Transverse colon (tissue), 4 donors: ENCODE data around the gene NDRG3. TPM values are rescaled to one million over a fixed set of nuclear protein-coding genes. Genes with fewer than 3 reads are reported as not detected.
A peak's percentile ranks its signal among the peaks of the same experiment; 100 is the strongest.

Source experiments
- DNase-seq: peaks from one replicate; pipeline ENCODE4 v3.0.0-alpha.2; 2019
- H3K27ac ChIP-seq, 4 donors: fragments of 200-600 bp; sonication (generic); 2 replicates each; pipeline ENCODE4 v1.5.1; 2016 to 2018; ENCODE audit warnings: inconsistent platforms in 4 of 4
- H3K27me3 ChIP-seq: fragments of 200-600 bp; sonication (generic); 2 replicates; pipeline ENCODE4 v1.5.1; 2017; ENCODE audit warnings: inconsistent platforms
- H3K36me3 ChIP-seq, 4 donors: fragments of 200-600 bp; sonication (generic); 2 replicates each; pipeline ENCODE4 v1.5.1; 2017 to 2019; ENCODE audit warnings: inconsistent platforms in 4 of 4
- H3K4me1 ChIP-seq, 4 donors: fragments of 200-600 bp; sonication (generic); 2 replicates each; pipeline ENCODE4 v1.5.1; 2017 to 2020; ENCODE audit warnings: inconsistent platforms in 4 of 4
- H3K4me3 ChIP-seq, 4 donors: fragments of 200-600 bp; sonication (generic); 1 replicate in 1 of 4; 2 replicates in 3 of 4; pipeline versions ENCODE4 v1.5.1 to v1.6.1; 2017 to 2019; ENCODE audit warnings: inconsistent platforms in 4 of 4
- H3K9me3 ChIP-seq, 2 donors: fragments of 200-600 bp; sonication (generic); 2 replicates each; pipeline ENCODE4 v1.5.1; 2017 to 2019; ENCODE audit warnings: inconsistent platforms in 2 of 2
- CTCF ChIP-seq, 5 experiments: fragments of 200-600 bp in 3 of 5; fragments of 450-650 bp in 2 of 5; sonication (generic) in 3 of 5; IDR thresholded peaks; 1 replicate in 2 of 5; 2 replicates in 3 of 5; pipeline ENCODE4 v1.5.1; 2016 to 2017; ENCODE audit warnings: antibody characterized with exemption in 5 of 5, inconsistent platforms in 3 of 5, mild to moderate bottlenecking in 2 of 5, moderate library complexity in 1 of 5
- EP300 ChIP-seq: sonication (generic); formaldehyde crosslinking; IDR thresholded peaks from one replicate; pipeline ENCODE4 v1.6.1; 2017; ENCODE audit warnings: antibody characterized with exemption, low read depth
- POLR2A ChIP-seq: fragments of 450-650 bp; IDR thresholded peaks from one replicate; pipeline ENCODE4 v1.6.1; 2016; ENCODE audit warnings: antibody characterized with exemption, mild to moderate bottlenecking, moderate library complexity
- POLR2AphosphoS5 ChIP-seq, 3 donors: sonication (generic); formaldehyde crosslinking; IDR thresholded peaks; one replicate each; pipeline ENCODE4 v1.6.1; 2016; ENCODE audit warnings: antibody characterized with exemption in 3 of 3
- WGBS, 2 donors: methylation state at CpG; one replicate each; pipeline ENCODE4 v1.1.5; 2018; ENCODE audit warnings: low coverage in 1 of 2; 5-methylcytosine and 5-hydroxymethylcytosine counted together
- in situ Hi-C, 4 donors: fragments of 200-750 bp; cut with MboI; loops; one replicate each; pipeline versions ENCODE4 v1.15.0 to v1.15.1; 2017; ENCODE audit warnings: low sequenced_read_pairs in 3 of 4, low pct_ligation_motif_present in 1 of 4, low pct_unique_long_range_greater_than_20kb in 1 of 4
- intact Hi-C: fragments of 100-400 bp; cut with DNase I; formaldehyde crosslinking; loops from one replicate; pipeline ENCODE4 v1.15.1; 2023; ENCODE audit warnings: low total_unique reads
- total RNA-seq, 4 donors: library from RNA; depleted of rRNA; stranded (reverse); fragments of >200 nt; gene quantifications; one replicate each; pipeline ENCODE4 v1.1.0, GENCODE V29; 2016

The NDRG3 gene
- total RNA-seq, 4 donors from 2014 or later = 1.9 to 54.7 (median 33.1) TPM

DNA sequence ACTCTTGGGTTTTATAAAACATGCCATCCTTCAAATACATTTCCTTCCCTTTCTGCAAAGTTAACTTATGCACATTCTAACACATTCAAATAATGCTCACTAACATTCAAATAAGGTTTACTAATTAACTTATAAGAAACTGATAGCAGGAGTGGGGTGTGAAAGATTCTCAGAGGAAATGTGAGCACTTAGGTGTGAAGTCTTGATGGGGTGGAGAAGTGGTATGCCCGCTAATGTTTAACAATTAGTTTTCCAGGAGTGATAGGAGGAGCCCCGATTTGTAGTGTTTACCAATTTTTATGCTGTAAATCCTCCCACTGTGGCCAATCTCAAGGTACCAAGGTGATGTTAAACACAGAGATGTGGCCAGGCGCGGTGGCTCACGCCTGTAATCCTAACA lies 46.0 kb upstream of the NDRG3 start:
- Histone ChIP-seq H3K36me3 (peaks cover 0 to 4% (median 2%) of the 10 kb centered on the region in 4 donors), H3K27ac (no peak overlapping the region), H3K27me3 (no peaks in the 10 kb centered on the region), H3K4me3 (no peak overlapping the region), H3K4me1 (no peaks in the 10 kb centered on the region), H3K9me3 (no peaks in the 10 kb centered on the region)
- intact Hi-C loops = no loop called here
- 60 to 90% methylated on average over 1 to 5 of the region's 5 CpGs for WGBS, 2 donors
- no peak for DNase-seq
- TF ChIP-seq CTCF (IDR thresholded peaks at IDR 0.05) (no peak), EP300 (no peak), POLR2AphosphoS5 (IDR thresholded peaks at IDR 0.05) (no peak), POLR2A (no peak)
- in situ Hi-C loops = no loop called here

GRCh38 chr20:36786663-36787062 lies 40.8 kb upstream of the NDRG3 start:
- WGBS, 2 donors = 83 to 90% methylated on average over 2 to 5 of the region's 5 CpGs
- Histone ChIP-seq H3K27ac (no peak overlapping the region), H3K4me3 (no peak overlapping the region), H3K36me3 (no peaks in the 10 kb centered on the region), H3K4me1 (no peaks in the 10 kb centered on the region), H3K27me3 (no peaks in the 10 kb centered on the region), H3K9me3 (no peaks in the 10 kb centered on the region)
- TF ChIP-seq POLR2AphosphoS5 (IDR thresholded peaks at IDR 0.05) (no peak), EP300 (no peak), POLR2A (no peak), CTCF (IDR thresholded peaks at IDR 0.05) (no peak)
- in situ Hi-C loops (no loop called here), intact Hi-C loops (no loop called here)
- DNase-seq = no peak

DNA sequence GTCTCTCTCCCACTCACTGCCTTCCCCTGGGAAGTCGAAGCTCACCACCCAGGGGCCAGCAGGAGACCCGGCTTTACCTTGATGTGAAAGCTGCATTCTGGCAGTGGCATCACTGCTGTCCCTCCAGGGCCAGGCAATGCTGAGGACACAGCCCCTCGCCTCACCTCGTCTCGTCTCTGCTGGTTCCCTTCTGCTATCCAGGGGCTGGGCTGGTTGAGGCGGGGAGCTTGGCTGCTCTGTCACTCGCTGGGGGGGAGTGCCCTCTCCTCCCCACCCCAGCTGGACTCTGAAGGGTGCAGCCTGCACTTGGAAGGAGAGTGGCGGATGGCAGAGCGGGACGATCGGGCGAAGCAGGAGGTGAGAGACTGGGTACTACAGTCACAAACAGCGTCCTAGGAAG lies 40.4 kb upstream of the NDRG3 start:
- Histone ChIP-seq H3K4me1 (no peaks in the 10 kb centered on the region), H3K36me3 (no peaks in the 10 kb centered on the region), H3K27ac (no peak overlapping the region), H3K4me3 (no peak overlapping the region), H3K27me3 (no peaks in the 10 kb centered on the region), H3K9me3 (no peaks in the 10 kb centered on the region)
- 80 to 96% methylated on average over 1 to 13 of the region's 13 CpGs for WGBS, 2 donors
- in situ Hi-C loops = no loop called here
- DNase-seq = no peak
- intact Hi-C loops = no loop called here
- TF ChIP-seq POLR2AphosphoS5 (IDR thresholded peaks at IDR 0.05) = no peak
- TF ChIP-seq POLR2A = no peak
- TF ChIP-seq CTCF (IDR thresholded peaks at IDR 0.05) = no peak
- no peak for TF ChIP-seq EP300

- H3K27me3 ChIP-seq = no peaks in the 10 kb centered on the region
- DNase-seq = no peak
- TF ChIP-seq CTCF (IDR thresholded peaks at IDR 0.05) (no peak), EP300 (no peak), POLR2A (no peak), POLR2AphosphoS5 (IDR thresholded peaks at IDR 0.05) (no peak)
- no peaks in the 10 kb centered on the region for H3K4me1 ChIP-seq
- no peak overlapping the region for H3K4me3 ChIP-seq
- in situ Hi-C loops (no loop called here), intact Hi-C loops (no loop called here)
- 60 to 67% methylated on average over 1 to 2 of the region's 2 CpGs for WGBS, 2 donors
- no peaks in the 10 kb centered on the region for H3K36me3 ChIP-seq
- H3K9me3 ChIP-seq = no peaks in the 10 kb centered on the region
- peak overlapping the region in 1 of 4 donors; percentile 51 for H3K27ac ChIP-seq
Measured at GRCh38 chr20:36785308-36785707, 39.4 kb upstream of the NDRG3 start.
